Cerebellar cortex (tissue), 1 donor: ENCODE data around the gene TRIM24.

Source experiments
- DNase-seq: peaks from one replicate; pipeline ENCODE4 v3.0.0-alpha.2; 2015; ENCODE audit warnings: low spot score

Gene TRIM24

DNA sequence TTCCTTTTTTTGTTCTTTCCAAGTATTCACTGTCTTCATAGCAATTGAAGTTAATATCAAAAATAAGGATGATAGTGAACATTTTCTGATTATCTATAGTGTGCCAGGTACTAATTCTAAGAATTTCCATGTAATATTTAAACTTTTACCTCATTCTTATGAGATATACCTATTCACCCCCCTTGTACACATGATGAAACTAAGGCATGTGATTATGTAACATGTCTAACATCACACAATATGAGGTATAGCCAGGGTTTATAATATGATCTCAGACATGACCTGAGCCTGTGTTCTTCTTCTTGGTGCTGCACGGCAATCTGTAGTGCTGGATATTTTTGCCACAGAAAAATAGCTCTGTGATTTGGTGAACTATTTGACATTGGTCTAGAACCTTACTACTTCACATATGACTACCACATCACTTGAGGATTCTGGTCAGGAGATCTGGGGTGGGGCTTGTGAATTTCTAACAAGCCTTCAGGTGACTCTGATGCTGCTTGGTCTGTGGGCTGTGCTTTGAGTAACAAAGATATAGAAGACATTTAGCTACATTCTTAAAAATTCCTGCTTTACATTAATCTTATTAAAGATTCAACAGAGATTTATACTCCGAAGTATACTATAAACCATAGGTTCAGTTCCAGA is 79.1 kb downstream of the TRIM24 start:
- DNase-seq, result no peak

DNA sequence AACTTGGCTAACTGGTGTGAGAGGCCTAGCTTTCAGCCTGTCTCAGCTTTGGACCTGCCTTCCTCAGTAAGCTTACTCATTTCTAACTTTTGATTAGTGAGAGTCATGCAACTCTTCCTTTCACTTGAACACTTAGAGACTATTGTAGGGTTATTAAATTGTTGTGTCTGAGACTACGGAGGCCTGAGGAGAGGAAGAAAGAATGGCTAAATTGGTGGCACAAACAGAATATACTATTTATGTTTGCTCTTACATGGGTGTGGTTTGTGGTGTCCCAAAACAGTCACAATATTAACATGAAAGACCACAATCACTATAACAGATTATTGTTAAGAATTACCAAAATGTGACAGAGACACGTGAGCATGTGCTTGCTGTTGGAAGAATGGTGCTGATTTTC is 82.1 kb downstream of the TRIM24 start:
- DNase-seq, result no peak

DNA sequence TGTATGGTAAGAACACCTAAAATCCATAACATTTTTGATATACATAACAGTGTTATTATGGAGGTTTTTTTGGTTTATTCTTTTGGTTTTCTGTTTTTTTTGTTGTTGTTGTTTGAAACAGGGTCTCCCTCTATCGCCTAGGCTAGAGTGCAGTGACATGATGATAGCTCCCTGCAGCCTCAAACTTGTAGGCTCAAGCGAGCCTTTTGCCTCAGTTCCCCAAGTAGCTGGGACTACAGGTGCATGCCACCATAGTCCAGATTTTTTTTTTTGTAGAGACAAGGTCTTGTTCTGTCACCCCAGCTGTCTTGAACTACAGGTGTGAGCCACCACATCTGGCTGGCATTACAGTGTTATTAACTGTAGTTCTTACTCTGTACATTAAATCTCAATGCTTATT is 83.7 kb downstream of the TRIM24 start:
- no peak for DNase-seq

DNA sequence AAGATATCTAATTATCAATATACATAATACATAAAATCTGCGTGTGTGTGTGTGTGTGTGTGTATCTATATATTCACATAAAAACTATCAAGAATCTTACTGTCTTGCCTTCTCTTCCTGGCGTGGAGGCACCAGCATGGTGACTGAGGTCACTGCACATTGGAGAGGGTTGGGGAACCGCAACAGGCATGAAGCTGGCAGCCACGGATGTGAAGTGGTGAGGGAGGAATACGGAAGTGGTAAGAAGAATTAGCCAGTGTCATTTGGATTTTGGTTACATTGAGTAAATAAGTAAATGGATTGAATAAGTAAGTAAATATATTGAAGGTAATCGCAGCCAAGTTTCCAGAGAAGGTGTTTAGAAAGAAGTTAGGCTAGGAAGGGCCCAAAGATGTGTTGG is 85.1 kb downstream of the TRIM24 start:
- DNase-seq, result no peak

DNA sequence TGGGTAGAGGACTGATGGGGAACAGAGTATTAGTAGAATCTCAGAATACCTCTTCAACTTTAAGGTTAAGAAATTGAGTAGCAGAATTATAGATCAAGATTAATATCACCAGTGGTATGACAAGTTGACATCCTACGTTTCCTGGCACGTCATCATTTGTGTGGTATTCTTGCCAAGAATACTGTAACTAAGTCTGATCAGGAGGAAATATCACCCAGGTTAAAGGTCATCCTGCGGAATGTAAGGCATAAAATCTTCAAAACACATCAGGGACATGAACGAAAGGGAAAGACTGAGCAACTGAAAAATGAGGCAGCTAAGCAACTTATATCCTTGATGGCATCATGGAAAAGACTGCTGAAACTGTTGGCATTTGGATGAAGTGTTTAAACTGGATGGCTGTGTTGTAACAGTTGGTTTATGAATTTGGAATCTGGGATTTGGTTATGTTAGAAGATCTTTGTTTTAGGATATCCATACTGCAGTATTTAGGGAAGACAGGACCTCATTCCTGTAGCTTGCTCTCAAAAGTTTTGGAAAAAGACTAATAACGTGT is 86.1 kb downstream of the TRIM24 start:
- no peak for DNase-seq

DNA sequence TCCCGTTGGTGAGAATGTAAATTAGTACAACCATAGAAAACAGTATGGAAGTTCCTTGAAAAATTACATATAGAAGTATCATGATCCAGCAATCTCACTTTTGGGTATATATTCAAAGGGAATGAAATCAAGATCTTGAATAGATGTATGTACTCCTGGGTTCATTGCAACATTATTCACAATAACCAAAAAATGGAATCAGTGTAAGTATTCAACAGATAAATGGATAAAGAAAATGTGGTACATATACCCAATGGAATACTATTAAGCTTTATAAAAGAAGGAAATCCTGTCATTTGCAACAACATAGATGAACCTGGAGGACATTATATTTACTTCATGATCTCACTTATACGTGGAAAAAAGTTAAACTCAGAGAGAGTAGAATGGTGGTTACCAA is 86.8 kb downstream of the TRIM24 start:
- no peak for DNase-seq

DNA sequence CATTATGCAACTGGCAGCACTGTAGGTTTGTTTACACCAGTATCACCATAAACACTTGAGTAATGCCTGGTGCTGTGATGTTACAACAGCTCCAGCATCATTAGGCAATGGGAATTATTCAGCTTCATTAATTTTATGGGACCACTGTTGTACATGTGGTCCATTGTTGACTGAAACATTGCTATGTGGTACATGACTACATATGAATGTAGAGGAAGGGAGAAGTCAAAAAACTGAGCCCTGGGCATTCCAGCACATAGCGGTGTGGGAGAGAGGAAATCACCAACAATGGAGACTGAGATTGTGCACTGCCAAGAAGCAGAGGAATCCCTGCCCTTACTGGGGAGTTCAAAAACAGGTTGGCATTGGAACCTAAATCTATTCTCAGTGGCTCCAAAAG is 89.0 kb downstream of the TRIM24 start:
- no peak for DNase-seq

DNA sequence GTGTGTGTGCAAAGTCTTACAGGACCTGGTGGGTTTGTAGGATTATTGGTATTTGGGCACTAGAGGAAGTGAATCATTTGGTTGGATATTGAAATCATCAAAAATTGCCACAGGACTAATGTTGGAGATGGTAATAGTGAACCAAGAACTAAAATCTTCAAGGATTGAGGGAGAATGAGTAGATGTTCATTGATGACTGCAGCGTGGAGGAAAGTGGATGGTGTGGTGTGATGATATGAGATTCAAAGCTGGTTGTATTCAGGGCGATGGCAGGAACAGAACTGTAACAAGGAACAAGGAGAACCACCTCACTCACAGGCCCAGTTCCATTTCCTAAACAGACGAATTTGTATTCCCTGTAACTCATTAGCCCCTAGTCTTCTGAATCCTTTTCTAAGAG is 90.3 kb downstream of the TRIM24 start:
- DNase-seq, result no peak

DNA sequence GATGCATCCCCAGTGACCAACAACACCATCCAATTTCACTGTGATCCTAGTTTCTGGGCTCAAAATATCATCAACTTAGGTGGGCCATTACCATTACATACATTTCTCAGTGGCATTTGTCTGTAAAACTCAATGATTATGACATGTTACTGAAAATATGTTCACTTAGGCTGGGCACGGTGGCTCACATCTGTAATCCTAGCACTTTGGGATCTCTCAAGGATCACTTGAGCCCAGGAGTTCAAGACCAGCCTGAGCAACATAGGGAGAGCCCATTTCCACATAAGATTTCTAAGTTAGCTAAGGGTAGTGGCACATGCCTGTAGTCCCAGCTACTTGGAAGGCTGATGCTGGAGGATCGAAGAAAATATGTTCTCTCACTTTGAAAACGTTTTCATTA is 91.0 kb downstream of the TRIM24 start:
- no peak for DNase-seq

DNA sequence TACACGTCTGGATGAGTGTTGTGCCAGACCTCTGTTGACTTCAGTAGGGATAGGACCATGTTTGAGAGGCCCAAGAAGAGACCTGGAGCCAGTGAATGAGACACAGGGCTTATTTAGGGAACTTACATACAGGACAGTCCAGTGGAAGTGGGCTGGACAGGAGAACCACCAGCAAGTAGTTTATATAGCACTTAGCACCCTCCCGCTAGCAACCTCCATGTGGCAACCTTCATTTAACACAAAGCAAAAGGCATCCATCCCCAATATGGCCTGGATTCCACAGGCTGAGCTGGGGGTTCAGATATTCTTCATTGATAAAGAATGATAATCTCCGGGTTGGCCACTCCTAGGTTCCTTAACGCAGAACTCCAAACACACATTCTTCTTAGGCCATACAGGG is 93.7 kb downstream of the TRIM24 start:
- DNase-seq, result no peak

DNA sequence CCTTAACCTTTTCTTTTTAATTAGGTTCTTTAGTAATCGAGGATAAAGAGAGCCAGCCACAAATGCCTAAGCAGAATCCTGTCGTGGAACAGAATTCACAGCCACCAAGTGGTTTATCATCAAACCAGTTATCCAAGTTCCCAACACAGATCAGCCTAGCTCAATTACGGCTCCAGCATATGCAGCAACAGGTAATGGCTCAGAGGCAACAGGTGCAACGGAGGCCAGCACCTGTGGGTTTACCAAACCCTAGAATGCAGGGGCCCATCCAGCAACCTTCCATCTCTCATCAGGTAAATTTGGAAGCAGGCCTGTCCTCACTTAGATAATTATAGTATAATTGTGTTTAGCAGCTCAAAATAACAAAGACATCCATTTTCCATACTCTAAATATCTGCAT is 94.6 kb downstream of the TRIM24 start:
- DNase-seq, result no peak

DNA sequence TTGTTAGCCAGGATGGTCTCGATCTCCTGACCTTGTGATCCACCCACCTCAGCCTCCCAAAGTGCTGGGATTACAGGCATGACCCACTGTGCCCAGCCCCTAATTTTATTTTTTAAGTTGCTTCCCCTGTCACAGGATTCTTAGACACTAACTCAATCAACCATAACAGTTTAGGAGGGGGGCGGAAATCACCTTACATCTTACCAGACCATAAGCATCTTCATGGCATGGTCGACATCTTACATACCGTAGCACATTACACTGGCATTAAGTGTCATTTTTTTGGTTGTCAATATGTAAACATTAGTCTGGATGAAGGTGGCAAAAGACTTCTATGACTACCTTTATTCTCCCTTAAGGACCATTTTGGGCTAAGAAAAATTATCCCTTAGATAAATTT is 95.6 kb downstream of the TRIM24 start:
- no peak for DNase-seq

DNA sequence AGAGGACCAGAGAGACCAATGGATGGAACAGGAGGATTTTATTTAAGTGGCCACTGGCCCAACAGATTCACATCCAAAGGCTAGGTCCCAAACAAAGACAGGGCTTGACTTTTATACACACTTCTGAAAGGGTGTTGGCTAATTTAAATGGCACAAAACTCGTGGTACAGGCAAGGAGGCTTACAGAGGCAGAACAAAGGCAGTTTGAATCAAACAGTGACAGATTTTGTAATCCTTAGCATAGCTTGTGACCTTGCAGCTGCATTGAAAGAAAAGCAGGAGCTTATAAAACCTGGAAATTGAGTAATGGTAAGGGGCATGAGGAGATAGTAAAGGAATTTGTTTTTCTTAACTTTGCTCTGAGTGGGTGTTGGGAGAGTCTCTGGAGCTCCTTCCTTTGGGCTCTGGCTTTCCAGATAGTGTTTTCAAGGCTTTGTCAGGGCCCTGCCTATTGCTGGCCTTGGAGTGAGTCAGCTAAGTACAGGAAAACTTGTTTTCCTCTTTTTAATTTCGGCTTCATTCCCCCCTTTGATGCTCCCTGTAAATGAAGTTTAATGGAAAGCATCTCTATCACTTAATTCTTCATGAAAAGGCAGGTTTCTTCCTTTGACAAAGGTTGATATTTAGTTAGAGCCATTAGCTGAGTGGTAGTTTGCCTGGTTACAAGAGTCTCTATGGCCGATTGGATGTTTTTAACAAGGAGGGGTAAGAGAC is 96.9 kb downstream of the TRIM24 start:
- no peak for DNase-seq

DNA sequence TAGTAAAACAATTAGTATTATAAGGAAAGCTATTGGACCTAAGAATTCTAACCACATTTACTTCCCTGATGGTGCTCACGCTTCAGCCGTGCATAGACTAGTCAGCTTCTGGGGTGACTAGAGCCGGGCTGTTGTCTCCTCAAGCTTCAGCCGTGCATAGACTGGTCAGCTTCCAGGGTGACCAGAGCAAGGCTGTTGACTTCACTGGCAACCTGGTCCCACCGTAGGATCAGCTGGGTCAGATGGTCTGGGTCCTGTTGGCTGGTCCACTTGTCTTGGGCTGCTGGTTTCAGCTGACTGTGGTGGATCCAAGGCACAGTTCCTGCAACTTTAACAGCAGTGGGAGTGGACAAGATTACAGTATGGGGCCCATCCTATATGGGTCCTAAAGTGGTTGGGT is 99.4 kb downstream of the TRIM24 start:
- DNase-seq, result no peak

DNA sequence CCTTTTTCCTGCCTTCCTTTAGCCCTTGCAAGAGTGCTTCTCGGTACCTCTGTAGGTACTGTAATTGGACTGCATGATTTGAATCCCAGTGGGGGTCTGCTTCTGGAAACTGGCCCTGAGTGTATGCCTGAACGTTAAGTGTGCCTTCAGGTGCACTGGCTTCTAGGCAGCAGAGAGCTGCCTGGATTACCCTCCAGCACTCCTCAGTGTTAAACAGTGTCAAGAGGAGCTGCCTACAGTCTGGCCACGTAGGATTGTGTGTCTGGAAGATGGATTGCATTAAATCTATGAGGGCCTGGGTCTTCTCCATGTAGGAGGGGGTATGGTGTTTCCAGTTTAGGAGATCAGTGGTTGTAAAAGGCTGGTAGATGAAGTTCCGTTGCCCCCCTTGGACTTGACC is 103.7 kb downstream of the TRIM24 start:
- DNase-seq, result peak; percentile 2

DNA sequence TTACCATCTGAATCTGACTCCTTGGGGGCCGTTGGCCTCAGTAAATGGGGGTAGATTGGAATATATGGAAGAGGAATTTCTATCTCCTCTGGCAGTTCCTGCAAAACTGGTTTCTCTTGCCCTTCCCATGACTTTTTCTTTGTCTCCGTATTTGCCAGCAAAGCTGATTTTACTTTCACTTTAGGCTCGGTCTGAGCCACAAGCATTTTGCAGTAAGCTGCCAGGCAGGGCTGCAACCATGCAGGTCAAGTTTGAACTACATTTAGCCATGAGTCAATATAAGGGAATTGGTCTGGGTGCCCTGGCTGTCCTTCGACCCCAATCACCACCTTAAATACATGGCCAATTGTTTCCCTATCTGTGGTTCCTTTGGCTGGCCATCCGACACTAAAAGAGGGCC is 104.3 kb downstream of the TRIM24 start:
- no peak for DNase-seq

DNA sequence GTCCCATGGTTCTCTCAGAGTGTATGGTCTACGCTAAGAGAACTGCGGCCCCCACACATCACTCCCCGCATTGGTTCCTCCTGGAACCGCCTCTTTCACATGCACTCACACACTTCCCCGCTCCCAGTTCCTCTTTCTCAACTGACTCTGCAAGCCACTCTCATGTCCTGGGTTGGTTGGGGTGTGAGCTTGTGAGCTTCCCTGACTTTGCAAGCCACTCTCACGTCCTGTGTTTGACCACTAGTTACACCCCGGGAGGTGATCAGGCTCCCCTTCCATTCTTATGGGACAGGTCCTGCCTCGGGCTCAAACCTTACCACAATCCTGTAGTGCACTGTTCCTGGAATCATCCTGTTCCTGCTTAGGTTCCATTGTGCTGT is 105.0 kb downstream of the TRIM24 start:
- no peak for DNase-seq

DNA sequence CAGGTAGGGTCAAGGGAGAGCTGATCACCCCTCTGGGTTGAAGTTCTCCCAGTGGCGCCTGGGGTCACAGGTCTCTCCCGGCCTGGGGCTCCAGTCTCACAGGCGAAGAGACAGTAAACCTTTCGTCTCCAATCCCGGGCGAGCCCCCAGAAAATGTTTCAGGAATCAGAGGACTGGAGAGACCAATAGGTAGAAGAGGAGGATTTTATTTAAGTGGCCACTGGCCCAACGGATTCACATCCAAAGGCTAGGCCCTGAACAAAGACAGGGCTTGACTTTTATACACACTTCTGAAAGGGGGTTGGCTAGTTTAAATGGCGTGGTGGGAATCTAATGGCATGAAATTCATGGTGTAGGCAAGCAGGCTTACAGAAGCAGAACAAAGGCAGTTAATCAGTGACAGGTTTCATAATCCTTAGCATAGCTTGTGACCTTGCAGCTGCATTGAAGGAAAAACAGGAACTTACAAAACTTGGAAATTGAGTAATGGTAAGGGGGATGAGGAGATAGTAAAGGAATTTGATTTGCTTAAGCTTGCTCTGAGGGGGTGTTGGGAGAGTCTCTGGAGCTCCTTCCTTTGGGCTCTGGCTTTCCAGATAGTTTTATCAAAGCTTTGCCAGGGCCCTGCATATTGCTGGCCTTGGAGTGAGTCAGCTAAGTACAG is 105.5 kb downstream of the TRIM24 start:
- no peak for DNase-seq

DNA sequence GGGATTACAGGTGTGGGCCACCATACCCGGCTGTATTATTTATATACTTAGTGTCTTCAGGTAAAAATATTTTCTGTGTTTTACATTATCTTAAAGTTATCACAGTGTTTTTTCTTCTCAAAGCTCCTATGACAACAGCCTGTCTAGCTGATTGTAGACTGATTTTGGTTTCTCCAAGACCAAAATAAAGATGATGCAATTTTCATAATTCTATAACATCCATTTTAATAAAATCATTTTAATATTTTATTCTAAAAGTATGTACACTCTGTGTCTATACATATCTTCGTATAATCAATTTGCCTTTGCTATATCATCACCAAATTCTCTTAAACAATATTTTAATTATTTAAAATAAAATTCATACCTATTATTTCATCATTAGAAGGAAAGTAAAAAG is 108.6 kb downstream of the TRIM24 start:
- DNase-seq, result no peak

DNA sequence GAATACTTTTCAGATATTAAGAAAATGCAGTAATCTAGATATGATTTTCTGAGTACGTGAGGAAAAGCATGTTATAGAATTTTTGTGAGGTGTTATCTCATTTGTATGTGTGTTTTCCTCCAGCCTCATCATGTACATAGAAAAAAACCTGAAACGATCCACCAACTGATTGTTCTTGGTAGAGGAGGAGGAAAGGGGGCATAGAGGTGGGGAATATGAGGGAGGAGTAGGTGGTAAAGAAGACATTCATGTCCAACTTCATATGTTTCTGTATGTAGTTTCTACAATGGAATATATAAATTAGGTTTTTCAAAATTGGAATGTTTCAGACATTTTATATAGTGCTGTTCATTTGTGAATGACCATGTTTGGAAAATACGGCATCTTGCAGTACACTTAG is 109.4 kb downstream of the TRIM24 start:
- DNase-seq, result no peak

DNA sequence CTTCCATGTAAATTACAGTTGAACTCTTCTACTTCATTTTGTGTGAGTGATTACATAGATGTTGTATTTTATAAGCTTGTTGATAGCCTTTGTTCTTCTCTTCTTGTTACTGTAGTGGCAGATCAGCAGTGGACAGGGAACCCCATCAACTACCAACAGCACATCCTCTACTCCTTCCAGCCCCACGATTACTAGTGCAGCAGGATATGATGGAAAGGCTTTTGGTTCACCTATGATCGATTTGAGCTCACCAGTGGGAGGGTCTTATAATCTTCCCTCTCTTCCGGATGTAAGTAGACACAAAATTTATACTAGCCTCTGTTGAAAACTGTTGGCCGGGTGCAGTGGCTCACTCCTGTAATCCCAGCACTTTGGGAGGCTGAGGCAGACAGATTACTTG is 110.7 kb downstream of the TRIM24 start:
- DNase-seq, result no peak

DNA sequence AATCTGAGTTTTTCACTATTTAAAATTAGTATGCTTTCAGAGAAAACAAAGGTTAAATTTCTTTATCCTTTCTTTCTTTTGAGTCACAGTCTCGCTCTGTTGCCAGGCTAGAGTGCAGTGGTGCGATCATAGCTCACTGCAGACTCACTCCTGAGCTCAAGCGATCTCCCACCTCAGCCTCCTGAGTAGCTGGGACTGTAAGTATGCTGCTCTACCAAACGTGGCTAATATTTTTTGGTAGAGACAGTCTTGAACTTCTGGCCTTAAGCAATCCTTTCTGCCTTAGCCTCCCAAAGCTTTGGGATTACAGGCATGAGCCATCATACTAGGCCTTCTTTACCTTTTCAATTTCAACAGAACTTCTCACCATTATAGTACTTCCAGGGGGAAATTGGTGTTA is 113.7 kb downstream of the TRIM24 start:
- DNase-seq, result no peak

DNA sequence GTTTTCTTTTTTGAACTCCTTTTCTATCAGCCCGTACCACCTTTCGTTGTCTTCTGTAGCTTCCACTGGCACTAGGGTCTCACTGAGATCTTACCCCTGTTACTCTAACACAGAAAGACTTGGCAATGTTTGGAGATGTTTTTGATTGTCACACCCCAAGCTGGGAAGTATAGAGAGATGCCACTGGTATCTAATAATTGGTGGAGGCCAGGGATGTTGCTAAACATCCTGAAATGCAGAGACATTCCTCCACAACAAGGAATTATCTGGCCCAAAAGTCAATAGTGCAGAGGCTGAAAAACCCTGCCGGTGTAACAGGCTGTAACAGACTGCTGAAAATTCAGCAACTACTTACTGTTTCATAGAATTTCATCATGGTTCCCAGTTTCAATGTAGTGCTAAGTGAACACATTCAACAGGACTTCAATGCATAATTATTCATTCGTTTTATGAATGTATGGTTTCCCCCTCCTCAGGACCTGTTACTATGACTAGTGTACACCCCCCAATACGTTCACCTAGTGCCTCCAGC is 115.9 kb downstream of the TRIM24 start:
- no peak for DNase-seq
